PC-9 (cell line): ENCODE measurements around the gene SVOP. TPM values are rescaled to one million over a fixed set of nuclear protein-coding genes. Genes with fewer than 3 reads are reported as not detected.

ENCODE experiments used
- BruUV-seq: library from RNA; stranded (reverse); fragments of 400-500 nt; replicated peaks from 2 replicates; lab custom pipeline; 2021; lab: Mats Ljungman, UMichigan
- CTCF ChIA-PET: fragments of 300-600 bp; sonication (Branson Sonifier 250); formaldehyde crosslinking; loops from one replicate; lab custom pipeline; 2022; ENCODE audit warnings: antibody characterized with exemption; lab: Charles Lee
- POLR2A ChIA-PET: fragments of 300-600 bp; sonication (Branson Sonifier 250); formaldehyde crosslinking; loops from one replicate; lab custom pipeline; 2022; ENCODE audit warnings: antibody characterized with exemption; ENCODE audit not compliant: unreplicated experiment; lab: Charles Lee
- DNase-seq, 2 experiments: peaks; one replicate each; pipeline versions ENCODE4 v3.0.0 to v3.0.0-alpha.2; 2015 to 2022; ENCODE audit warnings: mixed read lengths in 1 of 2
- H2AFZ ChIP-seq: fragments of 200-600 bp; sonication (generic); 2 replicates; pipeline ENCODE4 v1.8.1; 2017; ENCODE audit warnings: antibody characterized with exemption
- H3F3A ChIP-seq: fragments of 200-600 bp; sonication (generic); 2 replicates; pipeline ENCODE4 v1.8.1; 2017; ENCODE audit warnings: antibody characterized with exemption, mild to moderate bottlenecking, low read depth; ENCODE audit not compliant: insufficient read depth
- H3K27ac ChIP-seq: fragments of 200-600 bp; sonication (generic); 2 replicates; pipeline ENCODE4 v1.6.1; 2016; ENCODE audit warnings: mixed run types
- H3K27me3 ChIP-seq: fragments of 200-600 bp; sonication (generic); 2 replicates; pipeline ENCODE4 v1.6.1; 2016; ENCODE audit warnings: low read depth, mixed run types; ENCODE audit not compliant: insufficient read depth
- H3K36me3 ChIP-seq: fragments of 200-600 bp; sonication (generic); 2 replicates; pipeline ENCODE4 v1.6.1; 2016; ENCODE audit warnings: low read depth, mixed run types
- H3K4me1 ChIP-seq: fragments of 200-600 bp; sonication (generic); replicated peaks from 2 replicates; pipeline ENCODE4 v1.6.1; 2016; ENCODE audit warnings: mixed run types; ENCODE audit not compliant: insufficient read depth
- H3K4me2 ChIP-seq: fragments of 200-600 bp; sonication (generic); 2 replicates; pipeline ENCODE4 v1.6.1; 2017; ENCODE audit warnings: mixed run types
- H3K4me3 ChIP-seq: fragments of 200-600 bp; sonication (generic); 2 replicates; pipeline ENCODE4 v1.6.1; 2016; ENCODE audit warnings: mixed run types
- H3K79me2 ChIP-seq: fragments of 200-600 bp; sonication (generic); 2 replicates; pipeline ENCODE4 v1.6.1; 2017; ENCODE audit warnings: low read depth, mixed run types
- H3K9me2 ChIP-seq: fragments of 200-600 bp; sonication (generic); 2 replicates; pipeline ENCODE4 v1.8.1; 2017; ENCODE audit warnings: mild to moderate bottlenecking; ENCODE audit not compliant: insufficient read depth
- H3K9me3 ChIP-seq: fragments of 200-600 bp; sonication (generic); 2 replicates; pipeline ENCODE4 v1.8.1; 2016; ENCODE audit warnings: low read depth; ENCODE audit not compliant: insufficient read depth
- H4K20me1 ChIP-seq: fragments of 200-600 bp; sonication (generic); 2 replicates; pipeline ENCODE4 v1.8.1; 2017; ENCODE audit not compliant: insufficient read depth
- EZH2 ChIP-seq: fragments of 200-600 bp; sonication (generic); IDR thresholded peaks from 2 replicates; pipeline ENCODE4 v1.8.0; 2017; ENCODE audit warnings: antibody characterized with exemption, low read depth
- intact Hi-C: fragments of 100-400 bp; cut with micrococcal nuclease; formaldehyde crosslinking; loops from one replicate; pipeline ENCODE4 v1.10.0; 2022; ENCODE audit not compliant: unreplicated experiment
- total RNA-seq: library from RNA; stranded (reverse); gene quantifications from 2 replicates; pipeline ENCODE4 v1.2.3, GENCODE V29; 2021
- TF ChIP-seq, protein P1 (sequence below): fragments of 200-600 bp; sonication (generic); conservative IDR thresholded peaks from 2 replicates; pipeline ENCODE4 v1.6.1; 2017; ENCODE audit warnings: mixed run types, antibody characterized with exemption, mild to moderate bottlenecking, moderate library complexity

Gene SVOP
- total RNA-seq, 1 experiment from 2014 or later, result not detected

GRCh38 chr12:109044241-109044640, 23.4 kb upstream of the SVOP start:
- Histone ChIP-seq H3K27me3 (peaks cover 3% of the 10 kb centered on the region; the same call in 1 of the 2 replicates), H3K4me1 (peaks cover 3% of the 10 kb centered on the region; the same call in 1 of the 2 replicates), H3K9me2 (no peaks in the 10 kb centered on the region), H3K4me3 (no peak overlapping the region), H3K36me3 (no peaks in the 10 kb centered on the region), H4K20me1 (no peaks in the 10 kb centered on the region), H3K27ac (no peak overlapping the region), H3K4me2 (no peak overlapping the region), H3K79me2 (no peaks in the 10 kb centered on the region), H2AFZ (no peak overlapping the region), H3K9me3 (no peaks in the 10 kb centered on the region), H3F3A (peaks cover 8% of the 10 kb centered on the region)
- no peak for TF ChIP-seq EZH2
- TF ChIP-seq, protein P1, sequence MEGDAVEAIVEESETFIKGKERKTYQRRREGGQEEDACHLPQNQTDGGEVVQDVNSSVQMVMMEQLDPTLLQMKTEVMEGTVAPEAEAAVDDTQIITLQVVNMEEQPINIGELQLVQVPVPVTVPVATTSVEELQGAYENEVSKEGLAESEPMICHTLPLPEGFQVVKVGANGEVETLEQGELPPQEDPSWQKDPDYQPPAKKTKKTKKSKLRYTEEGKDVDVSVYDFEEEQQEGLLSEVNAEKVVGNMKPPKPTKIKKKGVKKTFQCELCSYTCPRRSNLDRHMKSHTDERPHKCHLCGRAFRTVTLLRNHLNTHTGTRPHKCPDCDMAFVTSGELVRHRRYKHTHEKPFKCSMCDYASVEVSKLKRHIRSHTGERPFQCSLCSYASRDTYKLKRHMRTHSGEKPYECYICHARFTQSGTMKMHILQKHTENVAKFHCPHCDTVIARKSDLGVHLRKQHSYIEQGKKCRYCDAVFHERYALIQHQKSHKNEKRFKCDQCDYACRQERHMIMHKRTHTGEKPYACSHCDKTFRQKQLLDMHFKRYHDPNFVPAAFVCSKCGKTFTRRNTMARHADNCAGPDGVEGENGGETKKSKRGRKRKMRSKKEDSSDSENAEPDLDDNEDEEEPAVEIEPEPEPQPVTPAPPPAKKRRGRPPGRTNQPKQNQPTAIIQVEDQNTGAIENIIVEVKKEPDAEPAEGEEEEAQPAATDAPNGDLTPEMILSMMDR, result no peak
- POLR2A ChIA-PET, result no interaction called here
- intact Hi-C loops, result no loop called here
- no TSS peak for BruUV-seq
- CTCF ChIA-PET, result no interaction called here
- no peak for DNase-seq

DNA sequence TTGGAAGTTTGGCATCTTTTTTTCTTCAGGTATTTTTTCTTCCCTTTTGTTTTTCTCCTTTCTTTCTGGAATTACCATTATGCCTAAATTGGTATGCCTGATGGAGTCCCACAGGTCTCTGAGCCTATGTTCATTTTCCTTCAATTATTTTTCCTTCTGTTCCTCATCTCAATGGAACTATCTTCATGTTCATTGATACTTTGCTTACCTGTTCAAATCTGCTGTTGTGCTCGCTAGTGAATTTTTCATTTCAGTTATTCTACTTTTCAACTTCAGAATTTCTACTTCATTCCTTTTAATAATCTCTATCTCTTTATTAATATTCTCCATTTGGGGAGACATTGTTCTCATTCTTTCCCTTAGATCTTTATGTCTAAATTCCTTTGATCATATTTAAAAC, 16.1 kb upstream of the SVOP start:
- DNase-seq, result no peak
- POLR2A ChIA-PET, result no interaction called here
- H3K9me3 ChIP-seq, result no peaks in the 10 kb centered on the region
- intact Hi-C loops, result no loop called here
- no peaks in the 10 kb centered on the region for H3K36me3 ChIP-seq
- no peaks in the 10 kb centered on the region for H3K79me2 ChIP-seq
- H4K20me1 ChIP-seq, result no peaks in the 10 kb centered on the region
- CTCF ChIA-PET, result no interaction called here
- H2AFZ ChIP-seq, result no peak overlapping the region
- H3K9me2 ChIP-seq, result no peaks in the 10 kb centered on the region
- H3F3A ChIP-seq, result no peaks in the 10 kb centered on the region
- TF ChIP-seq, protein P1, result no peak
- TF ChIP-seq EZH2, result no peak
- no peak overlapping the region for H3K27ac ChIP-seq
- no peak overlapping the region for H3K4me2 ChIP-seq
- BruUV-seq, result no TSS peak
- H3K4me3 ChIP-seq, result no peak overlapping the region
- no peaks in the 10 kb centered on the region for H3K4me1 ChIP-seq
- H3K27me3 ChIP-seq, result peaks cover 8% of the 10 kb centered on the region

DNA sequence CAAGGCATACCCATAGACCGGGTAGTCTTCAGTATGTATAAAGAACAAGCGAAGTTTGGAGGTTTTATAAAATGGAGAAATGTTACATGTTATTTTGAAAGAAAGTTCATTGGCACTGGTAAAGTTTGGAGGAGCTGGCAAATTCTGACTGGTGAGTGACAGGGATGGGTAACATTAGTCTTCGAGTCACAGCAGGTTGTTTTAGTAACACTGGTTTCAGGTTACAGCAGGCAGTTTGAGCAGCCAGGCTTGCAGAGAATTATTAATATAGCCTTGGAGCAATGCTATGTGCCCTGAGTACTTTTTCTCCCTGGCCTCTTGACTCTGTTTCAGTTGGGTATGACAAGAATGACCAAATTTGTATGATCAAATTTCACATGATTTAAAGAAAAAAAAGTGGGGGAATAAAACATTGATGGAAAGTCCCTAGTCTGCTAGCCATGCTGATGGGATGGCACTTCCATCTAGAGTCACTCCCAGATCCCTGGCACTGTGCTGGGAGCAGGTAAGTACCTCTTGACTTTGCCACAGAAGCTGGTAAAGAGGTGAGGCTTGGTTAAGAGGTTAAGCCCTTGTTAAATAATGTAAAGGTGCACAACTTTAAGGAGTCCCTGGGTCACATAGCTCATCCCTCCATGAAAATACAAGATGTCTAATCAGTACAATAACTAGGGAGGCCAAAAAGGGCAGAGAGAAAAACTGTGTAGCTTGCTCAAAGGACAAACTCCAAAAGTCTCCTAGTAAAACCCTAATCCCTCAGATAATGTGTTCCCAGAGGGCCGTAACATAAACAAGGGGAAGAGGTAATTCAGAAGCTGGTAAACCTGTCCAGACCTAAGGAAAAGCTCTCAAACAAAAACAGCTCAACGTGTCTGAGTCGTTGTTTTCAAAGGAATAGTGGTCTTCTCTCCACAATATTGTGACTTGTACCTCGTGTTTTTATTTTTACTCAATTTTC, 12.7 kb upstream of the SVOP start:
- no TSS peak for BruUV-seq
- intact Hi-C loops, result no loop called here
- Histone ChIP-seq H3K9me3 (no peaks in the 10 kb centered on the region), H3K4me3 (no peak overlapping the region), H3K4me2 (no peak overlapping the region), H3K27me3 (peaks cover 26% of the 10 kb centered on the region; the same call in 1 of the 2 replicates), H4K20me1 (no peaks in the 10 kb centered on the region), H3K27ac (no peak overlapping the region), H2AFZ (no peak overlapping the region), H3K9me2 (no peaks in the 10 kb centered on the region), H3K4me1 (no peaks in the 10 kb centered on the region), H3K79me2 (no peaks in the 10 kb centered on the region), H3K36me3 (no peaks in the 10 kb centered on the region), H3F3A (no peaks in the 10 kb centered on the region)
- DNase-seq, result no peak
- CTCF ChIA-PET, result no interaction called here
- no peak for TF ChIP-seq EZH2
- POLR2A ChIA-PET, result no interaction called here
